ENCODE results near the gene ZFP30.
A peak's percentile ranks its signal among the peaks of the same experiment; 100 is the strongest.
"Not testable (repeated sequence)": the region's sequence is repeated elsewhere in the genome, so short reads cannot be mapped to it uniquely, and the experiment has no call there.

Gene ZFP30

DNA sequence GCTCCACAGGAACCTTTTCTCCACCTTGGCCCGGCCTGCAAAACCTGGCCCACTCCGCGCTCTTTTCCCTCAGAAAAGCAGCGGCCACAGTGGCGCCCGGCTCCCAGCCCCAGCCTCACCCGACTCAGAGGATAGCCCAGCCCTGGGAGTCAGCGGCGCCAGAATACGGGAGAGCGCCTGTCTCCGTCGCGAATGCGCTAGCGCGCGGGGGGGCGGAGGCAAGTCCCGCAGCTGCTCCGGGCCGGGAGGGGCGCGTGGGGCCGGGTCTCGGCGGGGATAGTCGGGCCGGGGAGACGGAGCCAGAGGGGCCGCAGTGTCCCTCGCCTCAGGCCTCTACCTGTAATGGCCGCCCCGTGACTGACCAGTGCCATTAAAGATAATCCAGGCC lies at the start of gene ZFP30:
ZFP30 (minus strand) TSS at position 165 of the 388 bp plus-strand sequence. CDS start 7,643 bp downstream, outside the sequence.
- peak; percentile 93 for DNase-seq (ENCODE audit: insufficient read length, low spot score)
- TF ChIP-seq POLR2A (IDR thresholded peaks at IDR 0.05; ENCODE audit: low read depth, low read length) = peak; percentile 70
- FAIRE-seq = no peak

DNA sequence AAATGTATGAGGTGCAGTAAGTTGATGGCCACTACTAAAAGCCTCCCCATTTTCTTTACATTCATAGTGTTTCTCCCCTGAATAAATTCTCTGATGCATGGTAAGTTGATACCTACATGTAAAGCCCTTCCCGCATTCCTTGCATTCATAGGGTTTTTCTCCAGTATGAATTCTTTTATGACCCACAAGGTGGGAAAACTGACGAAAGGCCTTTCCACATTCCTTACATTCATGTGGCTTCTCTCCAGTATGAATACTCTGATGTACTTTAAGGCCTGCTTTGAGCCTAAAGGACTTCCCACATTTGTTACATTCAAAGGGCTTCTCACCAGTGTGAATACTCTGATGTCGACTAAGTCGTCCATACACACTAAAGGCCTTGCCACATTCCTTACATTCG lies 43.8 kb upstream of the ZFP30 start:
- FAIRE-seq (no peak), DNase-seq (ENCODE audit: insufficient read length, low spot score) (no peak)
- TF ChIP-seq POLR2A (IDR thresholded peaks at IDR 0.05; ENCODE audit: low read depth, low read length) = no peak

- DNase-seq (ENCODE audit: insufficient read length, low spot score) (no peak), FAIRE-seq (no peak)
- no peak for TF ChIP-seq POLR2A (IDR thresholded peaks at IDR 0.05; ENCODE audit: low read depth, low read length)
These were observed 43.0 kb upstream of the ZFP30 start for GRCh38 chr19:37698216-37698615.

GRCh38 chr19:37695144-37695899 lies 40.1 kb upstream of the ZFP30 start:
- DNase-seq (ENCODE audit: insufficient read length, low spot score) (no peak), FAIRE-seq (no peak)
- no peak for TF ChIP-seq POLR2A (IDR thresholded peaks at IDR 0.05; ENCODE audit: low read depth, low read length)

- no peak for TF ChIP-seq POLR2A (IDR thresholded peaks at IDR 0.05; ENCODE audit: low read depth, low read length)
- DNase-seq (ENCODE audit: insufficient read length, low spot score) (no peak), FAIRE-seq (no peak)
These were observed 37.8 kb upstream of the ZFP30 start for GRCh38 chr19:37692956-37693620.

DNA sequence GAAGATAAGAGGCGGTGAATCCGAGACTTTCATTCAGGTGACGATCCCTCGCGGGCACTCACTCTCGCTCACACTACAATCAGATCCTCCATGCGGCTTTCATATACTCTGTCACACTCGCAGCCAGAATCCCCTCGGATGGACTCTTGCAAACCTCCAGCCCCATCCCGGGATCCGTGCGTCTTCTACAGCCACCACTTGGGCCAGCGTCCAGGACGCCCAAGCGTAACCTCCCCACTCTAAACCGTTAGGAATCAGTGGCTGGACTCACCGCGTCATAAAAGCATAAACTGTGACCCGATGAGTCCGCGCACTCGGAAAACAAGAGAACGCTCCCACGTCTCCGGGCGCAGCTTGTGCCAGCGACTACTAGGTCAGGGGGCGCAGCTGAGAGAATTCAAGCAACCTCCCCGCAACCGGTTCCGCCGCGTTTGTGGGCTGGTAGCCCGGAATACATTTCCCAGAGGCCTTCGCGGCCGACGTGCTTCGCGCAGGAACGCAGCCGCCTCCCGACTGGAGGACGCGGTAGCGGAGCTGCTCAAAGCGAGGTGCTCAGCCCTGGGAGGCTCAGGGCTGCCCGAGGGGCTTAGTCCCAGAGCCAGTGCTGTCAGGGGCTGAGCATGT lies 36.7 kb upstream of the ZFP30 start:
- no peak for TF ChIP-seq POLR2A (IDR thresholded peaks at IDR 0.05; ENCODE audit: low read depth, low read length)
- no peak for DNase-seq (ENCODE audit: insufficient read length, low spot score)
- no peak for FAIRE-seq

DNA sequence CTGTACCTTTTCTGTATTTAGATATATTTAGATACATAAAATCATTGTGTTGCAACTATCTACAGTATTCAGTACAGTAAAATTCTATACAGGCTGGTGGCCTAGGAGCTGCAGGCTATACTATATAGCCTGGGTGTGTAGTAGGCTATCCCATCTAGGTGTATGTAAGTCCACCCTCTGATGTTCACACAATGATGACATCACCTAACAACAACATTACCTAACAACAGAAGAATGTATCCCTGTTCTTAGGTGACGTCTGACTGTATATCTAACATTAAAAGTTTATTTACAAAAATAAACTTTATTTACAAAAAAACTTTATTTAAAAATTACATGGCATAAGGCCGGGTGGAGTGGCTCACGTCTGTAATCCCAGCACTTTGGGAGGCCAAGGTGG lies 28.3 kb upstream of the ZFP30 start:
- TF ChIP-seq POLR2A (IDR thresholded peaks at IDR 0.05; ENCODE audit: low read depth, low read length) = no peak
- no peak for DNase-seq (ENCODE audit: insufficient read length, low spot score)
- FAIRE-seq = no peak

GRCh38 chr19:37669450-37669914 lies 14.2 kb upstream of the ZFP30 start:
- DNase-seq (ENCODE audit: insufficient read length, low spot score) (no peak), FAIRE-seq (peak; percentile 30)
- no peak for TF ChIP-seq POLR2A (IDR thresholded peaks at IDR 0.05; ENCODE audit: low read depth, low read length)

DNA sequence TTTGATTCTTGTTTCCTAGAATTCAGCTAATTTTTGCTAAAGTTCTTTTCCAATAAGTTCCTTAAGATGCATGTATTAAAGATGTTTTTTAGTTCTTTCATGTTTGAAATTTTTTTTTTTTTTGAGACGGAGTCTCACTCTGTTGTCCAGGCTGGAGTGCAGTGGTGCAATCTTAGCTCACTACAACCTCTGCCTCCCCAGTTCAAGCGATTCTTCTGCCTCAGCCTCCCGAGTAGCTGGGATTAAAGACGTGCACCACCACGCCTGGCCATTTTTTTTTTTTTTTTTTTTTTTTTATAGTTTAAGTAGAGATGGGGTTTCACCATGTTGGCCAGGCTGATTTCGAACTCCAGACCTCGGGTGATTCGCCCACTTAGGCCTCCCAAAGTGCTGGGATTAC lies 1.9 kb upstream of the ZFP30 start:
- DNase-seq (ENCODE audit: insufficient read length, low spot score); FAIRE-seq: not testable (repeated sequence)

GRCh38 chr19:37655689-37656371 lies 565 bp upstream of the ZFP30 start:
- no peak for FAIRE-seq
- peak; percentile 73 for DNase-seq (ENCODE audit: insufficient read length, low spot score)
- TF ChIP-seq POLR2A (IDR thresholded peaks at IDR 0.05; ENCODE audit: low read depth, low read length) = peak; percentile 35; the same call in 1 of the 2 replicates

DNA sequence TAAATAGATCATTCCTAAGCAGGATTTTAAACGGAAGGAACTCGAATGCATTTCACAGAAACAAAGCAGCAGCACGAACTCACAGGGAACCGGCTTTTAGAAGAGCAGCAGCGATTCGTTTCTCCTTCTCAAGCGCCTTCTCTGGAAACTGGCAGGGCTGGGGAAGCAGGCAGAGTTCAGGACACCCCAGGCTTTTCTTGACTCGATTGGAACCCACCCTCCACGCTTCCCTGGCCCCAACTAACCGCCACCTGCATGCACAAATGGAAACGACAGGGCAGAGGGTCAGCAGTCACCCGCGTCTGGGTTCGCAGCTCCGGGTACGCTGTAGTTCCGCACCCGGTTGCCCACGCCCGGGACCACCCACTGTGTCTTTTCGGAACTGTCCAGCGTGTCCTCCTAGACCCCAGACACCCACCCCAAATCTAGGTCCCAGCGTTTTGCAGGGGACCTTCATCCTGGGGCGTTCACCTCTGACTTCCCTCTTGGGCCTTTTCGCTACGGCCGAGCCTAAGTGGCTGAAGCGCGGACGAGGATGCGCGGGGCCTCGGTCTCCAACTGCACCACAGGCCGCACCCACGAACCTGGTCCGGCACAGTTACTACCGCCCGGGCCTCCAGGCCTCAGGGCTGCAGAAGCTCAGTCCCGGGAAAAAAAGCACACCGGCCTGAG lies 500 bp downstream of the ZFP30 start:
- TF ChIP-seq POLR2A (IDR thresholded peaks at IDR 0.05; ENCODE audit: low read depth, low read length) = no peak
- DNase-seq (ENCODE audit: insufficient read length, low spot score) = peak; percentile 35
- no peak for FAIRE-seq

DNA sequence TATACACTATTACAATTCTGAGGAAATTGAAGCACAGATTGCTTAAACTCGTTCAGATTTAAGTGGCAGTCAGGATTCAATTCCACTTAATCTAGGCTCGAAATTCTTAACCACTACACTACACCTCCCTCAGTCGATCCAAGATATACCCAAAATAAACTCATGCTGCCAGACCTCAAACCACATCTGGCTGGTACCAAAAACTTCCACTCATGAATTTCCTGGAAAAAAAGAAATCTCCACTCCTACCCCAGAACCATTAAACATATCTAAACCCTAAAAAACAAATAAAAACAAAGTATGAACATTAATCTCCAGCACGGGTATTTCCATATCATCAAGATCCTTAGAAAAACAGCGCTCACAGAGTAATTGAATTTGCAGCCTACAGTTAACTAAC lies 1.1 kb downstream of the ZFP30 start:
- FAIRE-seq = peak; percentile 48
- no peak for TF ChIP-seq POLR2A (IDR thresholded peaks at IDR 0.05; ENCODE audit: low read depth, low read length)
- DNase-seq (ENCODE audit: insufficient read length, low spot score) = no peak
